ENCODE measurements around the gene UBTD2.

- TF ChIP-seq EP300 (IDR thresholded peaks at IDR 0.05) (no peak), POLR2A (IDR thresholded peaks at IDR 0.05) (no peak)
- TF ChIP-seq, protein P1, sequence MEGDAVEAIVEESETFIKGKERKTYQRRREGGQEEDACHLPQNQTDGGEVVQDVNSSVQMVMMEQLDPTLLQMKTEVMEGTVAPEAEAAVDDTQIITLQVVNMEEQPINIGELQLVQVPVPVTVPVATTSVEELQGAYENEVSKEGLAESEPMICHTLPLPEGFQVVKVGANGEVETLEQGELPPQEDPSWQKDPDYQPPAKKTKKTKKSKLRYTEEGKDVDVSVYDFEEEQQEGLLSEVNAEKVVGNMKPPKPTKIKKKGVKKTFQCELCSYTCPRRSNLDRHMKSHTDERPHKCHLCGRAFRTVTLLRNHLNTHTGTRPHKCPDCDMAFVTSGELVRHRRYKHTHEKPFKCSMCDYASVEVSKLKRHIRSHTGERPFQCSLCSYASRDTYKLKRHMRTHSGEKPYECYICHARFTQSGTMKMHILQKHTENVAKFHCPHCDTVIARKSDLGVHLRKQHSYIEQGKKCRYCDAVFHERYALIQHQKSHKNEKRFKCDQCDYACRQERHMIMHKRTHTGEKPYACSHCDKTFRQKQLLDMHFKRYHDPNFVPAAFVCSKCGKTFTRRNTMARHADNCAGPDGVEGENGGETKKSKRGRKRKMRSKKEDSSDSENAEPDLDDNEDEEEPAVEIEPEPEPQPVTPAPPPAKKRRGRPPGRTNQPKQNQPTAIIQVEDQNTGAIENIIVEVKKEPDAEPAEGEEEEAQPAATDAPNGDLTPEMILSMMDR (IDR thresholded peaks at IDR 0.05) = no peak
Observed at GRCh38 chr5:172243302-172243701, 40.3 kb downstream of the UBTD2 start.
